Activated T-helper 1 cell treated with anti-CD3 and anti-CD28 coated beads, Interleukin-12 subunit alpha, Interleukin-12 subunit beta, Interleukin-2, Interleukin-4 antibody, amounts not matched to agents 30 ng/mL and 10 ng/mL and 1 ng/mL, durations not matched to agents 14 hours and 24 hours and 36 hours (primary cell): ENCODE measurements around the gene ZNF346. TPM values are rescaled to one million over a fixed set of nuclear protein-coding genes. Genes with fewer than 3 reads are reported as not detected.
"Not testable (repeated sequence)": the region's sequence is repeated elsewhere in the genome, so short reads cannot be mapped to it uniquely, and the experiment has no call there.

Source experiments
- DNase-seq: peaks from one replicate; pipeline ENCODE4 v3.0.0; 2021; ENCODE audit warnings: low spot score
- H3K27ac Mint-ChIP-seq: one replicate; pipeline ENCODE4 v1.8.0; 2021; ENCODE audit warnings: mild to moderate bottlenecking, mixed read lengths
- H3K27me3 Mint-ChIP-seq: one replicate; pipeline ENCODE4 v1.8.0; 2022; ENCODE audit warnings: mild to moderate bottlenecking, moderate library complexity, mixed read lengths; ENCODE audit not compliant: insufficient read depth
- H3K36me3 Mint-ChIP-seq: one replicate; pipeline ENCODE4 v1.8.0; 2021; ENCODE audit warnings: low read depth, mixed read lengths
- H3K4me1 Mint-ChIP-seq: one replicate; pipeline ENCODE4 v1.8.0; 2021; ENCODE audit warnings: low read depth, mixed read lengths
- H3K4me3 Mint-ChIP-seq: one replicate; pipeline ENCODE4 v1.8.0; 2021; ENCODE audit warnings: mild to moderate bottlenecking, moderate library complexity, mixed read lengths
- H3K9me3 Mint-ChIP-seq: one replicate; pipeline ENCODE4 v1.8.0; 2021; ENCODE audit warnings: mixed read lengths
- intact Hi-C: fragments of 100-400 bp; cut with micrococcal nuclease; formaldehyde crosslinking; loops from one replicate; pipeline ENCODE4 v1.15.1; 2024
- total RNA-seq: library from RNA; stranded (reverse); gene quantifications from 2 replicates; pipeline ENCODE4 v1.2.3, GENCODE V29; 2022

Gene ZNF346
- total RNA-seq, 1 donor from 2014 or later: 32.9 TPM

DNA sequence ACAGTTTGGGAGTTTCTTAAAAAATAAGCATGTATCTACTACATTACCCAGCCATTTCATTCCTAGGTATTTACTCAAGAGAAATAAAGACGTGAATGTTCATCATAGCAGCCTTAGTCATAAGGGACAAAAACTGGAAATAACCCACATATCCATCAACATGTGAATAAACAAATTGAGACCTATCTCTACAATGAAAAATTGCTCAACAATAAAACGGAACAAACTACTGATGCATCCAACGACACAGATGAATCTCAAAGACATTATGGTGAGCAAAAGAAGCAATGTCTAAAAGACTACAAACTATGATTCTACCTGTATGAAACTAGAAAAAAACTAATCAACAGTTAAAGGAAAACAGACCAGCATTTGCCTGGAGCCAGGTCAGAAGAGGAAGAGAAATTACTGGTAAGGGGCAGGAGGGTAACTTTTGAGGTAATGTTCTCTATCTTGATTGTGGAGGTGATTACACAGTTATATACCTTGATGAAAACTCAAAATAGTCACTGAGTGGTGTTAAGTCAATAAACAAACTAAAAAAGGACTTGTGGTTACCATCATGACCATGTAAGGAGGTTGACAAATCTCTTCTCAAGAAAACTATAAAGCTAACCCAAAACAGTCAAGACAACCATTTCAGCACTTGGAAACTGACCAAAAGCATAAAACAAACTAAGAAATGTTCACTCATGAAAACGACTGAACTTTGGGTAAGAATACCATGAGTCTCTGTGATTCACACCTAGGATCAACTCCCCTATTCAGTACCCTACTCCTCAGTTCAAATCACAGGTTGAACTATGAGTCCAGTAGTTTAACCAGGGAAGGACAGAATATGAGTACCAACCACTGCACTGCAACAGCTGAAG is 26.4 kb upstream of the ZNF346 start:
- Mint-ChIP-seq H3K4me1 (peaks cover 43% of the 10 kb centered on the region), H3K9me3 (peaks cover 11% of the 10 kb centered on the region), H3K27ac (peak overlapping the region; percentile 69), H3K4me3 (no peak overlapping the region), H3K27me3 (no peaks in the 10 kb centered on the region), H3K36me3 (peaks cover 18% of the 10 kb centered on the region)
- intact Hi-C loops: loop anchor here (1.0 kb wide), 1 partner anchor 9 kb away; no protein-coding TSS in a partner anchor
- DNase-seq: no peak

GRCh38 chr5:176996780-176997179 is 25.7 kb upstream of the ZNF346 start:
- peaks cover 11% of the 10 kb centered on the region for H3K9me3 Mint-ChIP-seq
- no peak for DNase-seq
- H3K4me3 Mint-ChIP-seq: no peak overlapping the region
- intact Hi-C loops: loop anchor here (1.0 kb wide), 1 partner anchor 9 kb away; no protein-coding TSS in a partner anchor
- no peaks in the 10 kb centered on the region for H3K27me3 Mint-ChIP-seq
- peaks cover 46% of the 10 kb centered on the region for H3K4me1 Mint-ChIP-seq
- H3K36me3 Mint-ChIP-seq: peaks cover 19% of the 10 kb centered on the region
- peak overlapping the region; percentile 69 for H3K27ac Mint-ChIP-seq

DNA sequence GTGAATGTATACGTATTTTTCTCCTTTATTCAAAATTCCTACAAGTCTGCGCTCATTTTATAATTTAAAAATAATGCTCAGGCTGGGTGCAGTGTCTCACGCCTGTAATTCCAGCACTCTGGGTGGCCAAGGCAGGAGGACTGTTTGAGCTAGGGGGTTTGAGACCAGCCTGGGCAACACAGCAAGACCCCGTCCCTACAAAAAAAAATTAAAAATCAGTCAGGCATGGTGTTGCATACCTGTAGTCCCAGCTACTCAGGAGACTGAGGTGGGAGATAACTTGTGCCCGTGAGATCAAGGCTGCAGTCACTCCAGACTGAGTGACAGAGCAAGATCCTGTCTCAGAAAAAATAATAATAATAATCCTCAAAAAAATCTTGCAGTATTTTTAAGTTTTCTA is 23.7 kb upstream of the ZNF346 start:
- peaks cover 53% of the 10 kb centered on the region for H3K4me1 Mint-ChIP-seq
- intact Hi-C loops: no loop called here
- no peak for DNase-seq
- H3K27me3 Mint-ChIP-seq: no peaks in the 10 kb centered on the region
- H3K27ac Mint-ChIP-seq: no peak overlapping the region
- H3K4me3 Mint-ChIP-seq: no peak overlapping the region
- peaks cover 11% of the 10 kb centered on the region for H3K9me3 Mint-ChIP-seq
- peaks cover 21% of the 10 kb centered on the region for H3K36me3 Mint-ChIP-seq

GRCh38 chr5:176999526-176999925 is 23.0 kb upstream of the ZNF346 start:
- Mint-ChIP-seq H3K36me3 (peaks cover 19% of the 10 kb centered on the region), H3K4me1 (peaks cover 52% of the 10 kb centered on the region)
- intact Hi-C loops, H3K4me3 Mint-ChIP-seq, H3K27ac Mint-ChIP-seq, H3K27me3 Mint-ChIP-seq, DNase-seq, H3K9me3 Mint-ChIP-seq: not testable (repeated sequence)

DNA sequence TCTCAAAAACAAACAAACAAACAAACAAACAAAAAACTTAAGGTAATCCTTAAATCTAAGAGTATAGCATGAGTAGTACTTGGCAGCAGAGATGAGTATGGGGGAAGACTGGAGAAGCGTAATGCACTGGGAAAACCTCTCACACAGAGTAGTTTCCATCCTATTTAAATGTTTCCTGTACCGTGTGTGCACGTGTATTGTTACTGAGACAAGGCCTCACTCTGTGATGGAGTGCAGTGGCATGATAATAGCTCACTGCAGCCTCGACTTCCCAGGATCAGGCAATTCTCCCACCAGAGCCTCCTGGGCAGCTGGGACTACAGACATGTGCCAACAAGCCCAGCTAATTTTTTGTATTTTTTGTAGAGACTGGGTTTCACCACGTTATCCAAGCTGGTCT is 18.8 kb upstream of the ZNF346 start:
- peaks cover 35% of the 10 kb centered on the region for H3K4me1 Mint-ChIP-seq
- no peaks in the 10 kb centered on the region for H3K27me3 Mint-ChIP-seq
- no peak overlapping the region for H3K27ac Mint-ChIP-seq
- H3K36me3 Mint-ChIP-seq: peaks cover 18% of the 10 kb centered on the region
- H3K9me3 Mint-ChIP-seq: no peaks in the 10 kb centered on the region
- DNase-seq: no peak
- no peak overlapping the region for H3K4me3 Mint-ChIP-seq
- intact Hi-C loops: loop anchor here (10.0 kb wide), 1 partner anchor 591 kb away; the partner anchor contains the start of gene TMED9

GRCh38 chr5:177004961-177005360 is 17.5 kb upstream of the ZNF346 start:
- intact Hi-C loops: loop anchor here (1.0 to 10.0 kb wide), 4 partner anchors 9 to 616 kb away; partner anchors contain the start of genes MXD3 and TMED9
- H3K27ac Mint-ChIP-seq: peak overlapping the region; percentile 95
- no peaks in the 10 kb centered on the region for H3K9me3 Mint-ChIP-seq
- peak overlapping the region; percentile 96 for H3K4me3 Mint-ChIP-seq
- peaks cover 13% of the 10 kb centered on the region for H3K36me3 Mint-ChIP-seq
- DNase-seq: no peak
- peaks cover 30% of the 10 kb centered on the region for H3K4me1 Mint-ChIP-seq
- no peaks in the 10 kb centered on the region for H3K27me3 Mint-ChIP-seq

GRCh38 chr5:177005619-177006264 is 16.8 kb upstream of the ZNF346 start:
- Mint-ChIP-seq H3K9me3 (no peaks in the 10 kb centered on the region), H3K27me3 (no peaks in the 10 kb centered on the region), H3K27ac (peak overlapping the region; percentile 95), H3K36me3 (peaks cover 13% of the 10 kb centered on the region), H3K4me1 (peaks cover 29% of the 10 kb centered on the region), H3K4me3 (peak overlapping the region; percentile 96)
- peak; percentile 38 for DNase-seq
- intact Hi-C loops: loop anchor here (1.0 to 10.0 kb wide), 7 partner anchors 9 to 616 kb away; partner anchors contain the start of genes MXD3, RNF44, TMED9 and TSPAN17

- Mint-ChIP-seq H3K36me3 (peaks cover 11% of the 10 kb centered on the region), H3K27me3 (no peaks in the 10 kb centered on the region), H3K27ac (peak within 1 kb of the TSS; percentile 95), H3K4me3 (peak within 1 kb of the TSS; percentile 96), H3K4me1 (peaks cover 22% of the 10 kb centered on the region), H3K9me3 (no peaks in the 10 kb centered on the region)
- peak; percentile 91 for DNase-seq
- intact Hi-C loops: loop anchor here (1.0 to 10.0 kb wide), 5 partner anchors 16 to 588 kb away; partner anchors contain the start of genes MXD3, RNF44, TMED9 and TSPAN17
Measured at GRCh38 chr5:177006265-177006972, 16.1 kb upstream of the ZNF346 start, which contains the start of gene UIMC1. Gene UIMC1, minus strand, starts transcription at chr5:177006779. Its CDS starts 24,164 bp downstream, at chr5:176982615.

DNA sequence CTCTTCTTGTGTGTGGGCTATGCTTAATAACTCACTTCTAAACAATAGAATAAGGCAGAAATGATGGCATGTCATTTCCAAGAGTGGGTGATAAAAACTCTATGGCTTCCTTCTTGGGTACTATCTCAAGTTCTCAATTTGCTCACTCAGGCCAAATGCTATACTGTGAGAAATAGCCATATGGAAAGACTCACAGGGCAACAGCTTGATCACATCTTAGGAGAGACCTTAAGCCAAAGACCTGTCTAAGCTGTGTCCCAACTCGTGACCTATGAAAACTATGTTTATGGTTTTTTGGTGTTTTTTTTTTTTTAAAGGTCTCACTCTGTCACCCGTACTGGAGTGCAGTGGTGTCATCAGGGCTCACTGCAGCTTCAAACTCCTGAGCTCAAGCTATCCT is 13.8 kb upstream of the ZNF346 start:
- H3K27ac Mint-ChIP-seq: no peak overlapping the region
- intact Hi-C loops: loop anchor here (5.0 to 10.0 kb wide), 2 partner anchors 304 to 586 kb away; partner anchors contain the start of genes MXD3 and TMED9
- no peak for DNase-seq
- no peaks in the 10 kb centered on the region for H3K9me3 Mint-ChIP-seq
- H3K36me3 Mint-ChIP-seq: peaks cover 9% of the 10 kb centered on the region
- H3K27me3 Mint-ChIP-seq: peaks cover 2% of the 10 kb centered on the region
- H3K4me3 Mint-ChIP-seq: peak overlapping the region; percentile 12
- H3K4me1 Mint-ChIP-seq: peaks cover 16% of the 10 kb centered on the region

- Mint-ChIP-seq H3K36me3 (peaks cover 9% of the 10 kb centered on the region), H3K9me3 (no peaks in the 10 kb centered on the region), H3K4me1 (peaks cover 6% of the 10 kb centered on the region), H3K4me3 (no peak overlapping the region), H3K27me3 (peaks cover 2% of the 10 kb centered on the region), H3K27ac (no peak overlapping the region)
- intact Hi-C loops: no loop called here
- DNase-seq: no peak
Measured at GRCh38 chr5:177010153-177010552, 12.3 kb upstream of the ZNF346 start.

GRCh38 chr5:177015156-177015555 is 7.3 kb upstream of the ZNF346 start:
- no peaks in the 10 kb centered on the region for H3K36me3 Mint-ChIP-seq
- intact Hi-C loops: no loop called here
- H3K4me3 Mint-ChIP-seq: no peak overlapping the region
- H3K9me3 Mint-ChIP-seq: no peaks in the 10 kb centered on the region
- H3K27me3 Mint-ChIP-seq: peaks cover 2% of the 10 kb centered on the region
- no peaks in the 10 kb centered on the region for H3K4me1 Mint-ChIP-seq
- H3K27ac Mint-ChIP-seq: no peak overlapping the region
- no peak for DNase-seq

GRCh38 chr5:177018341-177018740 is 4.2 kb upstream of the ZNF346 start:
- no peak for DNase-seq
- Mint-ChIP-seq H3K27me3 (no peaks in the 10 kb centered on the region), H3K4me3 (no peak overlapping the region), H3K36me3 (peaks cover 3% of the 10 kb centered on the region), H3K27ac (no peak overlapping the region), H3K4me1 (peaks cover 17% of the 10 kb centered on the region), H3K9me3 (no peaks in the 10 kb centered on the region)
- intact Hi-C loops: no loop called here
